BLaER1 treated with 17β-estradiol and CSF1 and Interleukin-3, amounts not matched to agents 10 nM and 100 nM (cell line): ENCODE results near the gene TNNT3.

Experiments
- H3K27ac ChIP-seq, 11 experiments: shearing (Covaris generic); formaldehyde crosslinking; 2 replicates each; pipeline ENCODE4 v1.8.1; 2022
- H3K27me3 ChIP-seq, 11 experiments: shearing (Covaris generic); formaldehyde crosslinking; 2 replicates each; pipeline ENCODE4 v1.8.1; 2022
- H3K36me3 ChIP-seq, 11 experiments: shearing (Covaris generic); formaldehyde crosslinking; 2 replicates each; pipeline ENCODE4 v1.8.1; 2022
- H3K4me1 ChIP-seq, 10 experiments: shearing (Covaris generic); formaldehyde crosslinking; 2 replicates each; pipeline ENCODE4 v1.8.1; 2022
- H3K4me2 ChIP-seq, 11 experiments: shearing (Covaris generic); formaldehyde crosslinking; 2 replicates each; pipeline ENCODE4 v1.8.1; 2022
- H3K4me3 ChIP-seq, 10 experiments: shearing (Covaris generic); formaldehyde crosslinking; 2 replicates each; pipeline ENCODE4 v1.8.1; 2022
- H3K9ac ChIP-seq, 11 experiments: shearing (Covaris generic); formaldehyde crosslinking; 2 replicates each; pipeline ENCODE4 v1.8.1; 2022
- H3K9me3 ChIP-seq, 11 experiments: shearing (Covaris generic); formaldehyde crosslinking; replicated peaks in 1 of 11; 2 replicates each; pipeline ENCODE4 v1.8.1; 2022
- H4K20me1 ChIP-seq, 11 experiments: shearing (Covaris generic); formaldehyde crosslinking; 2 replicates each; pipeline ENCODE4 v1.8.1; 2022
- Cebpa-rat ChIP-seq, 11 experiments: shearing (Covaris generic); IDR thresholded peaks; 2 replicates each; pipeline ENCODE4 v1.8.1; 2022

The TNNT3 gene

DNA sequence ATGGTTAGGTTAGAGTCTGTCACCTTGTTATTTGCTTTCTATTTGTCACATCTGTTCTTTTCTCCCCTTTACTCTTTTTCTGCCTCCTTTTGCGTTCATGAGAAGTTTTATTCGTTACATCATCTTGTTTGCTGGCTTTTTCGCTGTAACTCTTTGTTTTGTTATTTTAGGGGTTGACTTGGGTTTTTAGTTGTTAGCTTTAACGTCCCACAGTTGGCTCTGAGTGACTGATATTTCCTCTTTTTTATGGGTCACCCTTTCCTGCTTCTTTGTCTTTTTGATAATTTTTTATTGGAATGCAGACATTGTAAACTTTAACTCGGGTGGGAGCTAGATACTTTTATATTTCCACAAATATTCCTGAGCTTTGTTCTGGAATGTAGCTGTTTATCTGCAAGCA, 13.3 kb upstream of the TNNT3 start:
- Histone ChIP-seq H3K9me3 (no peaks in the 10 kb centered on the region), H3K4me3 (no peak overlapping the region), H3K9ac (peak overlapping the region in 3 of 11 experiments; percentile 13 to 43 (median 22); a peak in 4 of 22 replicates), H3K4me1 (peaks cover 32 to 56% (median 42%) of the 10 kb centered on the region in 10 experiments), H4K20me1 (no peaks in the 10 kb centered on the region), H3K4me2 (peak overlapping the region; percentile 42 to 82 (median 64)), H3K27me3 (no peaks in the 10 kb centered on the region), H3K36me3 (no peaks in the 10 kb centered on the region), H3K27ac (peak overlapping the region in 7 of 11 experiments; percentile 14 to 53 (median 21); a peak in 14 of 22 replicates)
- no peak for TF ChIP-seq Cebpa-rat (IDR thresholded peaks at IDR 0.05)

DNA sequence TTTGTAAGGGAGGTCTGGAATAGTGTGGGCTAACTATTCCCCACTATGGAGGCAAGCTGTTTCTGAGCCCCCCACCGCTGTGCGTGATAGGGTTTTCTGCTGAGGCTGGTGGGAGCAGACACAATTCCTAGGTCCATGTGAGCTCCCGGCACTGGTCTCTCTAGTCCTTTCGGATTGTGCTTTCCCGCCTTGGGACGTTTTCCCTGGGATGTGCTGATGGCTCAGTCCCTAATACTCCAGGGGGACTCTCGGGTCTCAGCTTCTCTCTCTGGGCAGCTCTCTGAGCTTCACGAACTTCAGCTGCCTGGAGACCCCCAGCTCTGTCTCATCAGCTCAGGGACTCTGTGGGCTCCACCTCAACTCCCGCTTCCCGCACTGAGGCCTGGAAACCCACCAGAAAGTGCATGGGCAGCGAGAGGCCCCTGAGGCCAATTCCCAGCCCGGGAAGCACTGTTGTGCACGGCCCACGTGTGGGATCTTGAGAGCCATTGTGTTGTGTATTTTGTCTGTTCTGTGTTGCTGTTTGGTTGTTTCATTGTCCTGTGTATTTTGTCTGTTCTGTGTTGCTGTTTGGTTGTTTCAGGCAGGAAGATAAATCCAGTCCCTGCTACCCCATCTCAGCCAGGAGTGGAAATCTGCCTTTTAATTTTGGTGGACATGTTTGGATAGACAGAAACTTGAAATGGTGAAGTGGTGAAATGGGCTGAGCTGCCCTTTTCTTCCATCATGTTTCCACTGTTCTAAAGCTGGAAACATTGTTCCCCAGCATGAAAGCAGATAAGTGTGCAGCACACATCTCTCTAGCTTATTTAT, 12.7 kb upstream of the TNNT3 start:
- H3K4me3 ChIP-seq, result no peak overlapping the region
- H3K27me3 ChIP-seq, result no peaks in the 10 kb centered on the region
- TF ChIP-seq Cebpa-rat (IDR thresholded peaks at IDR 0.05), result no peak
- H3K36me3 ChIP-seq, result no peaks in the 10 kb centered on the region
- peaks cover 32 to 62% (median 42%) of the 10 kb centered on the region in 10 experiments for H3K4me1 ChIP-seq
- H3K4me2 ChIP-seq, result peak overlapping the region; percentile 42 to 82 (median 64)
- H4K20me1 ChIP-seq, result no peaks in the 10 kb centered on the region
- H3K9ac ChIP-seq, result peak overlapping the region in 4 of 11 experiments; percentile 13 to 43 (median 21); a peak in 2 of 22 replicates
- H3K27ac ChIP-seq, result peak overlapping the region in 8 of 11 experiments; percentile 7 to 53 (median 20); a peak in 11 of 22 replicates
- no peaks in the 10 kb centered on the region for H3K9me3 ChIP-seq

GRCh38 chr11:1908618-1909017, 10.9 kb upstream of the TNNT3 start:
- peak overlapping the region in 8 of 11 experiments; percentile 37 to 79 (median 77); a peak in 15 of 22 replicates for H3K27ac ChIP-seq
- no peaks in the 10 kb centered on the region for H3K27me3 ChIP-seq
- H3K4me3 ChIP-seq, result no peak overlapping the region
- no peaks in the 10 kb centered on the region for H3K36me3 ChIP-seq
- no peaks in the 10 kb centered on the region for H3K9me3 ChIP-seq
- no peak for TF ChIP-seq Cebpa-rat (IDR thresholded peaks at IDR 0.05)
- H3K4me1 ChIP-seq, result peaks cover 32 to 77% (median 55%) of the 10 kb centered on the region in 10 experiments
- H3K9ac ChIP-seq, result peak overlapping the region in 6 of 11 experiments; percentile 30 to 63 (median 50); a peak in 6 of 22 replicates
- H3K4me2 ChIP-seq, result peak overlapping the region; percentile 39 to 81 (median 71)
- no peaks in the 10 kb centered on the region for H4K20me1 ChIP-seq

DNA sequence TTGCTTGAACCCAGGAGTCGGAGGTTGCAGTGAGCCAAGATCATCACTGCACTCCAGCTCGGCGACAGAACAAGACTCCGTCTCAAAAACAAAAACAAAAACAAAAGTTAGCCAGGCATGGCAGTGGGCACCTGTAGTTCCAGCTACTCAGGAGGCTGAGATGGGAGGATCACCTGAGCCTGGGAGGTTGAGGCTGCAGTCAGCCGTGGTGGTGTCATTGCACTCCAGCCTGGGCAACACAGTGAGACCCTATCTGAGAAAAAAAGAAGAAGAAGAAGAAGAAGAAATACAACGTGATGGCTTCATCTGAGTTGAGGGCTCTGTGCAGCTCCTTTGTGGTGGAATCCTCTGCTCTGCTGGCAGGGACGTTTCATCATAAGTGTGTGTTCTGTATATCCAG, 10.0 kb upstream of the TNNT3 start:
- Histone ChIP-seq H3K36me3 (no peaks in the 10 kb centered on the region), H4K20me1 (no peaks in the 10 kb centered on the region), H3K4me2 (peak overlapping the region in 7 of 11 experiments; percentile 51 to 81 (median 75); a peak in 12 of 22 replicates), H3K4me1 (peaks cover 32 to 77% (median 55%) of the 10 kb centered on the region in 10 experiments), H3K27ac (peak overlapping the region in 5 of 11 experiments; percentile 58 to 79 (median 78); a peak in 5 of 22 replicates), H3K9me3 (no peaks in the 10 kb centered on the region), H3K27me3 (no peaks in the 10 kb centered on the region), H3K9ac (no peak overlapping the region), H3K4me3 (no peak overlapping the region)
- no peak for TF ChIP-seq Cebpa-rat (IDR thresholded peaks at IDR 0.05)

DNA sequence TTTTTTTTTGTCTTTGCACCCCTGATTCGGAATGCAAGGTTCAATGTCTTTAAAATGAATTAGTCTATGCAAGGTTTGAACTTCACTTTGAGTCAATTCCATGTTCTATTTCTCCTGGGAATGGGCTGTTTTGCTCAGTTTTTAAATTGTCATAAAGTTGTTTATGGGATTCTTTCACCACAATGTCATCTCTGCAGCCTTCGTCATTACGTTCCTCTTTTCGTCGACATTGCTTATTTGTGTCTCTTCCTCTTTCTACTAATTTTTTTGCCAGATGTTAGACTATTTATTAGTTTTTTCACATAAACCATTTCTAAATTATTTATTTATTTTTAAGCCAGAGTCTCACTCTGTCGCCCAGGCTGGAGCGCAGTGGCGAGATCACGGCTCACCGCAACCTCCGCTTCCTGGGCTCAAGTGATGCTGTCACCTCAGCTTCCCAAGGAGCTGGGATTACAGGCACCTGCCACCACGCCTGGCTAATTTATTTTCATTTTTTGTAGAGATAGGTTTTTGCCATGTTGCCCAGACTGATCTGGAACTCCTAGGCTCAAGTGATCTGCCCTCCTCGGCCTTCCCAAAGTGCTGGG, 7.1 kb upstream of the TNNT3 start:
- TF ChIP-seq Cebpa-rat (IDR thresholded peaks at IDR 0.05), result no peak
- H3K4me2 ChIP-seq, result peak overlapping the region in 6 of 11 experiments; percentile 50 to 71 (median 62); a peak in 14 of 22 replicates
- peaks cover 27 to 62% (median 45%) of the 10 kb centered on the region in 10 experiments for H3K4me1 ChIP-seq
- H3K4me3 ChIP-seq, result no peak overlapping the region
- H3K27me3 ChIP-seq, result no peaks in the 10 kb centered on the region
- peak overlapping the region in 5 of 11 experiments; percentile 2 to 59 (median 36); a peak in 5 of 22 replicates for H3K27ac ChIP-seq
- no peaks in the 10 kb centered on the region for H4K20me1 ChIP-seq
- no peaks in the 10 kb centered on the region for H3K36me3 ChIP-seq
- peak overlapping the region in 2 of 11 experiments; percentile 20 to 31; a peak in 3 of 22 replicates for H3K9ac ChIP-seq
- no peaks in the 10 kb centered on the region for H3K9me3 ChIP-seq

GRCh38 chr11:1913271-1914060, 6.0 kb upstream of the TNNT3 start:
- Histone ChIP-seq H3K27ac (no peak overlapping the region), H3K27me3 (no peaks in the 10 kb centered on the region), H3K4me1 (peaks cover 36 to 64% (median 44%) of the 10 kb centered on the region in 10 experiments), H4K20me1 (no peaks in the 10 kb centered on the region), H3K9me3 (no peaks in the 10 kb centered on the region), H3K9ac (no peak overlapping the region), H3K36me3 (no peaks in the 10 kb centered on the region), H3K4me2 (peak overlapping the region in 1 of 11 experiments; percentile 59; a peak in 1 of 22 replicates), H3K4me3 (no peak overlapping the region)
- TF ChIP-seq Cebpa-rat (IDR thresholded peaks at IDR 0.05), result no peak

DNA sequence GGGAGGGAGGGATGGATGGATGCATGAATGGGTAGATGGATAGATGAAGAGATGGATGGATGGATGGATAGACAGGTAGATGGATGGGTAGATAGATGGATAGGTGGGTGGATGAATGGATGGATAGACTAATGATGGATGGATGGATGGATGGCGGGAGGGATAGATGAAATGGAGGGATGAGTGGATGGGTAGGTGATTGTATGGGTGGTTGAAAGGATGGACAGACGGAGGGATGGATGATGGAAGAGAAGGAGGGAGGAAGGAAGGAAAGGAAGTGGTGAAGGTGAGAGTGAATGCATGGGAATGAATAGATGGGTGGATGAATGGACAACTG, 3.7 kb upstream of the TNNT3 start:
- TF ChIP-seq Cebpa-rat (IDR thresholded peaks at IDR 0.05), result no peak
- peaks cover 24 to 67% (median 47%) of the 10 kb centered on the region in 10 experiments for H3K4me1 ChIP-seq
- H3K9me3 ChIP-seq, result no peaks in the 10 kb centered on the region
- no peak overlapping the region for H3K27ac ChIP-seq
- H3K27me3 ChIP-seq, result no peaks in the 10 kb centered on the region
- no peaks in the 10 kb centered on the region for H3K36me3 ChIP-seq
- H3K9ac ChIP-seq, result no peak overlapping the region
- no peaks in the 10 kb centered on the region for H4K20me1 ChIP-seq
- peak overlapping the region in 5 of 11 experiments; percentile 14 to 68 (median 28); a peak in 9 of 22 replicates for H3K4me2 ChIP-seq
- no peak overlapping the region for H3K4me3 ChIP-seq

DNA sequence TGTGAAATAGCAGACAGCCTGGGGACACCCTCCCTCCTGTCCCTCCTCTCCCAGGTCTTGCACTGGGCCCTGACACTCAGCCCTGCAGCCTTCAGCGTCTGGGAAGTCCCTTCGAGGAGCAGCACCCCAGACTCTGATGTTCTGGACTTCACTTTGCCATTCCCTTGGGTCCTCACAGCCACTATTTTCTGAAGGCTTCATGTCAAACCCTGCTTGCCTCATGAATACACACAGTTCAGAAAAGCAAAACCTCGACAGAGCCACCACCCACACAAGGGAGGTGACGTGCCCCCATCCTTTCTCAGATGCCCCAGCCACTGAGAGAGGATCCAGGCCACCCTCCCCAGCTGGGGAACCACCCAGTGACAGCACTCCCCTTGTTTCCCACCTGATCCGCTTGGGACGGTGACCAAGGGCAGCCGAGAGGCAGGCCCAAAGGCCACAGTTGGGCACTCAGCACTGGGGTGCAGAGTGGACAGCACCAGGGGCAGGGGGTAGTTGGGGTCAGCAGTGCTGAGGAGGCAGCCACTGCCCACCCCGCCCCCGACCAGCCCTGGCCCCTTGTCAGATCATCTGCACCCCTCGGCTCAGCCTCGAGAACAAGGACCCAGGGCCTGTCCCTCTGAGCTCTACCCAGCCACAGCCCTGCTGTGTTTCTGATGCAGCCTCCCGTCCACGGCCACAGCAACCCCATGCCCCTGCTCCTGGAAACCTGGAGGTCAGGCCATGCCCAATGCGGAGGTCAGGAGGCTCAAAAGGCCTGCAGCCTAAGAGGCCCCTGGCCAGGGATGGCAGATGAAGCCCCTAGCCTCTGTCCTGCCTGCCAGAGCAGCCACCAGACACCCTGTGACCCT, 3.1 kb upstream of the TNNT3 start:
- TF ChIP-seq Cebpa-rat (IDR thresholded peaks at IDR 0.05), result no peak
- Histone ChIP-seq H3K9me3 (no peaks in the 10 kb centered on the region), H3K4me3 (no peak overlapping the region), H3K4me2 (peak overlapping the region in 5 of 11 experiments; percentile 16 to 68 (median 48); a peak in 10 of 22 replicates), H3K4me1 (peaks cover 19 to 70% (median 53%) of the 10 kb centered on the region in 10 experiments), H3K36me3 (no peaks in the 10 kb centered on the region), H3K27me3 (no peaks in the 10 kb centered on the region), H3K9ac (no peak overlapping the region), H4K20me1 (no peaks in the 10 kb centered on the region), H3K27ac (no peak overlapping the region)
